ENCODE measurements around the gene CFAP57.
A peak's percentile ranks its signal among the peaks of the same experiment; 100 is the strongest.

Gene CFAP57

GRCh38 chr1:43267818-43268425, 95.8 kb downstream of the CFAP57 start:
- TF ChIP-seq CTCF (conservative IDR thresholded peaks at IDR 0.05; ENCODE audit: control insufficient read depth, insufficient read depth, low read depth, low read length) = no peak
- no peak overlapping the region for H3K4me3 ChIP-seq (ENCODE audit: control insufficient read depth, low read depth, low read length)
- no peak for DNase-seq (ENCODE audit: low read depth)

GRCh38 chr1:43269627-43270375, 97.7 kb downstream of the CFAP57 start, which contains the start of gene TMEM125:
TSS of gene TMEM125 (plus strand) at chr1:43269983. CDS start at chr1:43272723, 2,740 bp downstream.
- TF ChIP-seq CTCF (conservative IDR thresholded peaks at IDR 0.05; ENCODE audit: control insufficient read depth, insufficient read depth, low read depth, low read length) = no peak
- no peak within 1 kb of the TSS for H3K4me3 ChIP-seq (ENCODE audit: control insufficient read depth, low read depth, low read length)
- DNase-seq (ENCODE audit: low read depth) = no peak

GRCh38 chr1:43270421-43271095, 98.4 kb downstream of the CFAP57 start:
- no peak for TF ChIP-seq CTCF (conservative IDR thresholded peaks at IDR 0.05; ENCODE audit: control insufficient read depth, insufficient read depth, low read depth, low read length)
- no peak overlapping the region for H3K4me3 ChIP-seq (ENCODE audit: control insufficient read depth, low read depth, low read length)

GRCh38 chr1:43271186-43272118, 99.3 kb downstream of the CFAP57 start:
- H3K4me3 ChIP-seq (ENCODE audit: control insufficient read depth, low read depth, low read length) = no peak overlapping the region
- TF ChIP-seq CTCF (conservative IDR thresholded peaks at IDR 0.05; ENCODE audit: control insufficient read depth, insufficient read depth, low read depth, low read length) = no peak
- peak; percentile 8 for DNase-seq (ENCODE audit: low read depth)

More at GRCh38 chr1:43270421-43271095, 98.4 kb downstream of the CFAP57 start:
- no peak for DNase-seq (ENCODE audit: low read depth)

GRCh38 chr1:43272161-43272560, 100.0 kb downstream of the CFAP57 start:
- H3K4me3 ChIP-seq (ENCODE audit: control insufficient read depth, low read depth, low read length) = no peak overlapping the region
- no peak for TF ChIP-seq CTCF (conservative IDR thresholded peaks at IDR 0.05; ENCODE audit: control insufficient read depth, insufficient read depth, low read depth, low read length)
- DNase-seq (ENCODE audit: low read depth) = no peak

Measured in fibroblast of mammary gland (primary cell).